NT2/D1 (cell line): Measurements from ENCODE around the gene SCFD1.
"Not testable (repeated sequence)": the region's sequence is repeated elsewhere in the genome, so short reads cannot be mapped to it uniquely, and the experiment has no call there.

ENCODE experiments used
- YY1 ChIP-seq: IDR thresholded peaks from 2 replicates; pipeline ENCODE4 v1.6.1; 2011; ENCODE audit not compliant: insufficient read length, insufficient read depth
- ZNF274 ChIP-seq: IDR thresholded peaks from 2 replicates; pipeline ENCODE4 v1.6.1; 2011; ENCODE audit warnings: mild to moderate bottlenecking, low read depth, low read length

- TF ChIP-seq YY1, ZNF274: not testable (repeated sequence)
Measured at GRCh38 chr14:30604696-30605095, 17.4 kb upstream of the SCFD1 start.
